Ecto neural progenitor cell (in vitro differentiated cells): Measurements from ENCODE around the gene FARP1.

Source experiments
- DNase-seq: peaks from one replicate; pipeline ENCODE4 v3.0.0-alpha.2; 2018; ENCODE audit warnings: low spot score

Gene FARP1

GRCh38 chr13:98175043-98175442, 32.1 kb downstream of the FARP1 start:
- no peak for DNase-seq

GRCh38 chr13:98175823-98176222, 32.9 kb downstream of the FARP1 start:
- DNase-seq: no peak

- DNase-seq: no peak
Observed at GRCh38 chr13:98176777-98177608, 34.1 kb downstream of the FARP1 start, which contains the start of gene RNF113B. TSS of gene RNF113B (minus strand) at chr13:98177269. CDS start at chr13:98177236, 33 bp downstream.

- DNase-seq: no peak
Observed at GRCh38 chr13:98180092-98180491, 37.2 kb downstream of the FARP1 start.

GRCh38 chr13:98181111-98181815, 38.4 kb downstream of the FARP1 start:
- DNase-seq: no peak

GRCh38 chr13:98182153-98182552, 39.3 kb downstream of the FARP1 start:
- no peak for DNase-seq

- no peak for DNase-seq
Observed at GRCh38 chr13:98182589-98182988, 39.7 kb downstream of the FARP1 start.

- no peak for DNase-seq
Observed at GRCh38 chr13:98184792-98185191, 41.9 kb downstream of the FARP1 start.

GRCh38 chr13:98187155-98187964, 44.5 kb downstream of the FARP1 start:
- no peak for DNase-seq

GRCh38 chr13:98187965-98188261, 45.0 kb downstream of the FARP1 start:
- no peak for DNase-seq

GRCh38 chr13:98188544-98189166, 45.8 kb downstream of the FARP1 start:
- DNase-seq: no peak

GRCh38 chr13:98189841-98190505, 47.1 kb downstream of the FARP1 start:
- DNase-seq: no peak

GRCh38 chr13:98190889-98191444, 48.1 kb downstream of the FARP1 start:
- DNase-seq: no peak

GRCh38 chr13:98192008-98192407, 49.1 kb downstream of the FARP1 start:
- no peak for DNase-seq

- DNase-seq: no peak
Observed at GRCh38 chr13:98195054-98195791, 52.3 kb downstream of the FARP1 start.

- DNase-seq: no peak
Observed at GRCh38 chr13:98198683-98199082, 55.8 kb downstream of the FARP1 start.

GRCh38 chr13:98199480-98199879, 56.6 kb downstream of the FARP1 start:
- DNase-seq: no peak

GRCh38 chr13:98200211-98200878, 57.5 kb downstream of the FARP1 start:
- no peak for DNase-seq

GRCh38 chr13:98201189-98201588, 58.3 kb downstream of the FARP1 start:
- no peak for DNase-seq

- DNase-seq: peak; percentile 73
Observed at GRCh38 chr13:98201984-98202383, 59.1 kb downstream of the FARP1 start.
